ENCODE measurements around the gene ITSN1.
A peak's percentile ranks its signal among the peaks of the same experiment; 100 is the strongest.
"Not testable (repeated sequence)": the region's sequence is repeated elsewhere in the genome, so short reads cannot be mapped to it uniquely, and the experiment has no call there.

Gene ITSN1

GRCh38 chr21:33619726-33620125, 22.6 kb upstream of the ITSN1 start:
- TF ChIP-seq, protein P1, sequence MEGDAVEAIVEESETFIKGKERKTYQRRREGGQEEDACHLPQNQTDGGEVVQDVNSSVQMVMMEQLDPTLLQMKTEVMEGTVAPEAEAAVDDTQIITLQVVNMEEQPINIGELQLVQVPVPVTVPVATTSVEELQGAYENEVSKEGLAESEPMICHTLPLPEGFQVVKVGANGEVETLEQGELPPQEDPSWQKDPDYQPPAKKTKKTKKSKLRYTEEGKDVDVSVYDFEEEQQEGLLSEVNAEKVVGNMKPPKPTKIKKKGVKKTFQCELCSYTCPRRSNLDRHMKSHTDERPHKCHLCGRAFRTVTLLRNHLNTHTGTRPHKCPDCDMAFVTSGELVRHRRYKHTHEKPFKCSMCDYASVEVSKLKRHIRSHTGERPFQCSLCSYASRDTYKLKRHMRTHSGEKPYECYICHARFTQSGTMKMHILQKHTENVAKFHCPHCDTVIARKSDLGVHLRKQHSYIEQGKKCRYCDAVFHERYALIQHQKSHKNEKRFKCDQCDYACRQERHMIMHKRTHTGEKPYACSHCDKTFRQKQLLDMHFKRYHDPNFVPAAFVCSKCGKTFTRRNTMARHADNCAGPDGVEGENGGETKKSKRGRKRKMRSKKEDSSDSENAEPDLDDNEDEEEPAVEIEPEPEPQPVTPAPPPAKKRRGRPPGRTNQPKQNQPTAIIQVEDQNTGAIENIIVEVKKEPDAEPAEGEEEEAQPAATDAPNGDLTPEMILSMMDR (IDR thresholded peaks at IDR 0.05), result no peak
- Histone ChIP-seq H3K27ac (peak overlapping the region; percentile 37), H3K4me3 (ENCODE audit: low read depth in 1 of 2, low read length in 1 of 2) (no peak overlapping the region), H3K36me3 (peaks cover 47% of the 10 kb centered on the region), H3K4me1 (ENCODE audit: control insufficient read depth in 1 of 2, insufficient read depth in 1 of 2, low read depth in 1 of 2, low read length in 1 of 2) (peaks cover 8 to 13% of the 10 kb centered on the region in 2 experiments), H3K27me3 (no peaks in the 10 kb centered on the region), H3K9me3 (no peaks in the 10 kb centered on the region)

DNA sequence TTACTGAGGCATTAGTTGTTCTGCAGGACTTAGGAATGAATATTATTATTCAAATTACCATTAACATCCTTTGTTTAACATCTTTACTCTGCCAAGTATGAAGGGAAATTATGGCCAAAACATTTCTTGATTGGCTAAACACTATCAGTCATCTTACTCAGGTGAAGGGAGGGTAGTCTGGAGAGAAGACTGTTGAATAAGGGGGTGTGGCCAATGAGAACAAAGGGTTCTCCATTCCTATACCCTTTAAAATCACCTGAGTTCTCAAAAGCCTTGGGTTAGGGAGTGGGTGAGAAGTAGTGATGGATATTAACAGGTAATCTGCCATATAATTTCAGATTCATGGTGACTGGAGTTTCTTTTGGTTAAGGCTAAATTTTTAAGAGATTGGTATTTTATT, 20.0 kb upstream of the ITSN1 start:
- H3K36me3 ChIP-seq, result peaks cover 42% of the 10 kb centered on the region
- TF ChIP-seq, protein P1 (IDR thresholded peaks at IDR 0.05), result no peak
- no peaks in the 10 kb centered on the region for H3K27me3 ChIP-seq
- H3K4me1 ChIP-seq (ENCODE audit: control insufficient read depth in 1 of 2, insufficient read depth in 1 of 2, low read depth in 1 of 2, low read length in 1 of 2), result peaks cover 8 to 13% of the 10 kb centered on the region in 2 experiments
- H3K9me3 ChIP-seq, result no peaks in the 10 kb centered on the region
- no peak overlapping the region for H3K4me3 ChIP-seq (ENCODE audit: low read depth in 1 of 2, low read length in 1 of 2)
- H3K27ac ChIP-seq, result no peak overlapping the region

- H3K9me3 ChIP-seq; H3K4me3 ChIP-seq (ENCODE audit: low read depth in 1 of 2, low read length in 1 of 2); H3K27me3 ChIP-seq; H3K4me1 ChIP-seq (ENCODE audit: control insufficient read depth in 1 of 2, insufficient read depth in 1 of 2, low read depth in 1 of 2, low read length in 1 of 2); H3K27ac ChIP-seq: not testable (repeated sequence)
- H3K36me3 ChIP-seq, result peaks cover 61% of the 10 kb centered on the region
These were observed 16.1 kb upstream of the ITSN1 start for GRCh38 chr21:33626151-33626550.

DNA sequence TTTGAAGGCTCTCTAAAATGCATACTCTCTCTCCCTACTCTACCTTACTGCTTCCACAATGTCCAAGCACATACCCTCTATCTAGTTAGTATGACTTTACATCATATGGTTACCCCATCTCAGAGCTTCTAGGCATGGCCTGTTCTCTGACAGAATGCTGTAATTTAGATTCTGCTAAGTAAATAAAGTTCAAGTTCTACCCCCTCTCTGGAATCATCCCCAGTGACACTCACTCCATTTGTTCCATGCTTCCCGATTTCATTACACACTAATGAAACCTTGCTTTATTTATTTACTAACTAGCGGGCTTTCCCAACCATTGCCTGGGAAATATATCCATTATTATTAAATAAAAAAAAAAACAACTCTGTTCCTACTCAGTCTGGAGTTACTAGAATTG, 8.0 kb upstream of the ITSN1 start:
- TF ChIP-seq, protein P1 (IDR thresholded peaks at IDR 0.05), result no peak
- H3K36me3 ChIP-seq, result peaks cover 26% of the 10 kb centered on the region
- H3K27me3 ChIP-seq, result no peaks in the 10 kb centered on the region
- H3K4me3 ChIP-seq (ENCODE audit: low read depth in 1 of 2, low read length in 1 of 2), result no peak overlapping the region
- H3K9me3 ChIP-seq, result no peaks in the 10 kb centered on the region
- no peak overlapping the region for H3K27ac ChIP-seq
- H3K4me1 ChIP-seq (ENCODE audit: control insufficient read depth in 1 of 2, insufficient read depth in 1 of 2, low read depth in 1 of 2, low read length in 1 of 2), result no peaks in the 10 kb centered on the region

DNA sequence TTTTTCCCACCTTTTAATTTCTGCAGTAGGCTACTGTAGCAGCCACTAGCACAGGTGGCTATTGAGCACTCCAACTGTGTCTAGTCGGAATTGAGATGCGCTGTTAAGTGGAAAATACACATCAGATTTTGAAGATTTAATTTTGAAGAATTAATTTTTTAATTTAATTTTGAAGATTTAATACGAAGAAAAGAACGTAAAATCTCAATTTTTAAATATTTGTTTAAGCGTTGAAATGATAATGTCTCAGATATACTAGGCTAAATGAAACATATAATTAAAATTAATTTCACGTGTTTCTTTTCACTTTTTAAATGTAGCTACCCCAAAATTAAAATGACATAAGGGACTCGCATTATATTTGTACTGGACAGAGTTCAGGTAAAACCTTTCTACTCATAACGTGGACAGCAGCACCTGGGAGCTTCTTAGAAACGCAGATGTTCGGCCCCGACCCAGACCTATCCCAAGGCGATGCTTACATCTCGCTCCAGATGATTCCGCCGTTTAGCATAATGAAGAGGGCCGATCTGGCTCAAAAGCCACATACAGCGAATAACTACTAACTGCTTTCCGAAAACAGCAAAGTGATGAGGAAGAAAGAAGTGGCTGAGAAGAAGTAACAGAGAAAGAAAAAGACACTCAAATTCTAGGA, 1.5 kb upstream of the ITSN1 start:
- peaks cover 28 to 32% of the 10 kb centered on the region in 2 experiments for H3K4me1 ChIP-seq (ENCODE audit: control insufficient read depth in 1 of 2, insufficient read depth in 1 of 2, low read depth in 1 of 2, low read length in 1 of 2)
- peak overlapping the region; percentile 79 to 96 for H3K4me3 ChIP-seq (ENCODE audit: low read depth in 1 of 2, low read length in 1 of 2)
- peaks cover 19% of the 10 kb centered on the region for H3K27me3 ChIP-seq
- H3K36me3 ChIP-seq, result peaks cover 4% of the 10 kb centered on the region
- TF ChIP-seq, protein P1 (IDR thresholded peaks at IDR 0.05), result no peak
- no peaks in the 10 kb centered on the region for H3K9me3 ChIP-seq
- H3K27ac ChIP-seq, result peak overlapping the region; percentile 90

DNA sequence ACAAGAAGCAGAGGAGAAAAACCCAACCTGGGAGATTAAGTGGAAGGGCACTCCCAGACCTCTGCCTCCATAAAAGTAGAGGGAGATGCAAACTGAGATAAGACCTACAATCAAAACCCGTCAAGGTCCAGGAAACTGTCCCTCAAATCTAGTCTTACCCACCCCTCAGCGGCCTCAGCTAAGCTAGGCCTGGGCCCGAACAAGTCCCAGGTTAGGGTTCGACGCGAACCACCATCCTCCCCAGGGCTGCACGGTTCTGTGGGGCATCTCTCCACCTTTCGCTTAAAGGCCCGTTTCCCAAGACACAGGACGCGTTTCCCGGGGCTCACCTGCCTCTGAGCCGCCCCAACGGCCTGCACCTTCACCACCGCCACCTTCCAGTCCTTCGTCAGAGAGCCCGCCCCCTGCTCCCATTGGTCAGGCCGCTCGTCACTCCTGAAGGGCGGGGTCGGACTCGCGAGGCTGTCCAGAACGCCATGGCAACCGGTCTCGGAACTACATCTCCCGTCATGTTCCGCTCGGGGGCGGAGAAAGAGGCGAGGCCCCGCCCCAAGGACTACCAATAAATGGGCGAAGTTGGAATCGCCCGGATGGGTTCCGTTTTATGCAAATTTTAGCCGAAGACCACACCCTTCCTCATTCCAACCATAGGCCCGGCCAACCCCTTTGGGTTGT, 812 bp upstream of the ITSN1 start, which contains the start of gene CRYZL1:
CRYZL1 (minus strand) TSS at position 390 of the 675 bp plus-strand sequence. CDS start 10,190 bp downstream, outside the sequence.
- H3K4me1 ChIP-seq (ENCODE audit: control insufficient read depth in 1 of 2, insufficient read depth in 1 of 2, low read depth in 1 of 2, low read length in 1 of 2), result peaks cover 28 to 32% of the 10 kb centered on the region in 2 experiments
- H3K36me3 ChIP-seq, result peaks cover 4% of the 10 kb centered on the region
- peak within 1 kb of the TSS; percentile 90 for H3K27ac ChIP-seq
- TF ChIP-seq, protein P1 (IDR thresholded peaks at IDR 0.05), result peak; percentile 7
- peaks cover 19% of the 10 kb centered on the region for H3K27me3 ChIP-seq
- no peaks in the 10 kb centered on the region for H3K9me3 ChIP-seq
- peak within 1 kb of the TSS; percentile 79 to 96 for H3K4me3 ChIP-seq (ENCODE audit: low read depth in 1 of 2, low read length in 1 of 2)
